ENCODE measurements around the gene COL25A1. TPM values are rescaled to one million over a fixed set of nuclear protein-coding genes. Genes with fewer than 3 reads are reported as not detected.

COL25A1 gene
- total and polyA plus RNA-seq, 2 donors (not counting 3 experiments of a cell fraction or from before 2014, with no cell fraction given): 0.21 to 3.5 TPM

- Histone ChIP-seq H3K4me2 (ENCODE audit: insufficient read depth, low read length) (no peak overlapping the region), H3K4me1 (ENCODE audit: control insufficient read depth, extremely low read depth, insufficient read depth, low read length) (peaks cover 21% of the 10 kb centered on the region), H3K9me3 (replicated peaks; ENCODE audit: control insufficient read depth, insufficient read depth, low read length) (no peaks in the 10 kb centered on the region), H3K27ac (ENCODE audit: insufficient read depth, low read depth, low read length) (no peak overlapping the region), H3K9ac (replicated peaks; ENCODE audit: extremely low read depth, insufficient read depth, low read length) (no peak overlapping the region), H3K4me3 (replicated peaks in 1 of 3; ENCODE audit: insufficient read depth in 1 of 3, low read depth in 1 of 3, low read length in 3 of 3) (no peak overlapping the region), H3K9me1 (replicated peaks; ENCODE audit: control insufficient read depth, extremely low read depth, insufficient read depth, low read length) (no peaks in the 10 kb centered on the region), H3K79me2 (ENCODE audit: control insufficient read depth, insufficient read depth, low read length) (no peaks in the 10 kb centered on the region), H3K27me3 (ENCODE audit: control insufficient read depth in 2 of 2, insufficient read depth in 2 of 2, low read length in 2 of 2) (no peaks in the 10 kb centered on the region), H3K36me3 (ENCODE audit: control insufficient read depth in 2 of 2, extremely low read depth in 1 of 2, insufficient read depth in 2 of 2, low read length in 2 of 2) (no peaks in the 10 kb centered on the region), H2AFZ (ENCODE audit: low read depth, low read length) (no peak overlapping the region), H4K20me1 (replicated peaks; ENCODE audit: control insufficient read depth, extremely low read depth, insufficient read depth, low read length) (no peaks in the 10 kb centered on the region)
- POLR2A ChIA-PET: no interaction called here
- BruUV-seq (replicated peaks): no TSS peak
- intact Hi-C loops (cut with micrococcal nuclease) (loop anchor here (10.0 kb wide), 1 partner anchor 109 kb away; no protein-coding TSS in a partner anchor), dilution Hi-C loops (cut with MboI; ENCODE audit: extremely low pct_ligation_motif_present, low sequenced_read_pairs) (no loop called here)
- CTCF ChIA-PET: interaction anchor here (1.1 to 1.9 kb wide), 3 partner anchors 8 to 109 kb away, joined by 3 to 8 read pairs (median 4); no protein-coding TSS in a partner anchor
- DNase-seq (ENCODE audit: low read depth, low spot score) (no peak), FAIRE-seq (no peak)
- TF ChIP-seq EZH2 (IDR thresholded peaks at IDR 0.05; ENCODE audit: borderline replicate concordance, low read depth, low read length, severe bottlenecking) (no peak), CTCF (IDR thresholded peaks at IDR 0.05; ENCODE audit: extremely low read depth in 1 of 2, insufficient read depth in 1 of 2, low read depth in 1 of 2, low read length in 2 of 2) (no peak), MAX (IDR thresholded peaks at IDR 0.05; ENCODE audit: insufficient read depth, insufficient read length) (no peak), POLR2AphosphoS5 (IDR thresholded peaks at IDR 0.05; ENCODE audit: insufficient read depth, low read depth, low read length) (no peak)
These were observed 116.9 kb downstream of the COL25A1 start for GRCh38 chr4:109185548-109185947.

- dilution Hi-C loops (cut with MboI; ENCODE audit: extremely low pct_ligation_motif_present, low sequenced_read_pairs): no loop called here
- intact Hi-C loops (cut with micrococcal nuclease): loop anchor here (1.0 to 10.0 kb wide), 3 partner anchors 31 to 303 kb away; no protein-coding TSS in a partner anchor
- Histone ChIP-seq H3K27ac (ENCODE audit: insufficient read depth, low read depth, low read length) (peak overlapping the region; percentile 2), H3K27me3 (ENCODE audit: control insufficient read depth in 2 of 2, insufficient read depth in 2 of 2, low read length in 2 of 2) (no peaks in the 10 kb centered on the region), H3K4me2 (ENCODE audit: insufficient read depth, low read length) (peak overlapping the region; percentile 57), H2AFZ (ENCODE audit: low read depth, low read length) (no peak overlapping the region), H3K4me1 (ENCODE audit: control insufficient read depth, extremely low read depth, insufficient read depth, low read length) (peaks cover 21% of the 10 kb centered on the region), H3K9me3 (replicated peaks; ENCODE audit: control insufficient read depth, insufficient read depth, low read length) (no peaks in the 10 kb centered on the region), H3K79me2 (ENCODE audit: control insufficient read depth, insufficient read depth, low read length) (no peaks in the 10 kb centered on the region), H3K9me1 (replicated peaks; ENCODE audit: control insufficient read depth, extremely low read depth, insufficient read depth, low read length) (no peaks in the 10 kb centered on the region), H3K36me3 (ENCODE audit: control insufficient read depth in 2 of 2, extremely low read depth in 1 of 2, insufficient read depth in 2 of 2, low read length in 2 of 2) (no peaks in the 10 kb centered on the region), H3K9ac (replicated peaks; ENCODE audit: extremely low read depth, insufficient read depth, low read length) (no peak overlapping the region), H3K4me3 (replicated peaks in 1 of 3; ENCODE audit: insufficient read depth in 1 of 3, low read depth in 1 of 3, low read length in 3 of 3) (no peak overlapping the region), H4K20me1 (replicated peaks; ENCODE audit: control insufficient read depth, extremely low read depth, insufficient read depth, low read length) (no peaks in the 10 kb centered on the region)
- FAIRE-seq (peak; percentile 35), DNase-seq (ENCODE audit: low read depth, low spot score) (peak; percentile 78)
- no TSS peak for BruUV-seq (replicated peaks)
- ChIA-PET CTCF (interaction anchor here (1.0 to 1.9 kb wide), 7 partner anchors 9 to 131 kb away, joined by 3 to 8 read pairs (median 4); no protein-coding TSS in a partner anchor), POLR2A (no interaction called here)
- TF ChIP-seq GATA2 (IDR thresholded peaks at IDR 0.05; ENCODE audit: insufficient read depth, insufficient read length, low read depth, low read length) (peak; percentile 6), MAX (IDR thresholded peaks at IDR 0.05; ENCODE audit: insufficient read depth, insufficient read length) (no peak), JUN (IDR thresholded peaks at IDR 0.05; ENCODE audit: borderline replicate concordance, insufficient read depth, insufficient read length, low read depth) (no peak), EZH2 (IDR thresholded peaks at IDR 0.05; ENCODE audit: borderline replicate concordance, low read depth, low read length, severe bottlenecking) (no peak), POLR2AphosphoS5 (IDR thresholded peaks at IDR 0.05; ENCODE audit: insufficient read depth, low read depth, low read length) (no peak), FOS (IDR thresholded peaks at IDR 0.05; ENCODE audit: borderline replicate concordance, insufficient read depth, low read length) (no peak), MYC (IDR thresholded peaks at IDR 0.05; ENCODE audit: low read depth, low read length) (no peak), POLR2A (IDR thresholded peaks at IDR 0.05; ENCODE audit: low read depth, low read length) (no peak), CTCF (IDR thresholded peaks at IDR 0.05; ENCODE audit: extremely low read depth in 1 of 2, insufficient read depth in 1 of 2, low read depth in 1 of 2, low read length in 2 of 2) (no peak)
These were observed 117.9 kb downstream of the COL25A1 start for GRCh38 chr4:109184491-109184961.
